Placental pericyte (primary cell): Measurements from ENCODE around the gene NT5DC4. TPM values are rescaled to one million over a fixed set of nuclear protein-coding genes. Genes with fewer than 3 reads are reported as not detected.

Experiments used
- total RNA-seq: library from RNA; depleted of rRNA; stranded (reverse); fragments of >200 nt; gene quantifications from 2 replicates; pipeline ENCODE4 v1.2.3, GENCODE V29; 2012

The NT5DC4 gene
- not detected in 2 replicates for total RNA-seq

DNA sequence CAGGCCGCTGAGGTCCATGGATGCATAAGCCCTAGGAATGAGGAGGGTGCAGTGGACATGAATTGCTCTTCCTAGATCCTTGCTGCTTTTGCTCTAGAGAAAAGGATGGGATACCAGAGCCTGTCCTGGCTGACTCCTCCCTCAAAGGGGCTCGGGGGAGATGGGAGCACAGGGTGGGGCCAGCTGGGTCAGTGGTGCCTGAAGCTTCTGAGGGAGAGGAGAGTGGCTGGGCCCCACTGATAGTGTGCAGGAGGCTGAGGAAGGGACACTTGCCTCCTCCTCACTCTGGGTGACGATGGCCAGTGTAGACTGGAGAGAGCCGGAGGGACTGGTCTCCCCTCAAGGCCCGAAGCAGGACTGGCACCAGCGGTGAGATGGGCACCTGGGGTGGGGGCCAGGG, at the start of gene NT5DC4:
Gene NT5DC4 (plus strand): TSS at position 236 of the 400 bp plus-strand sequence. CDS start 60 bp downstream, at position 296.

DNA sequence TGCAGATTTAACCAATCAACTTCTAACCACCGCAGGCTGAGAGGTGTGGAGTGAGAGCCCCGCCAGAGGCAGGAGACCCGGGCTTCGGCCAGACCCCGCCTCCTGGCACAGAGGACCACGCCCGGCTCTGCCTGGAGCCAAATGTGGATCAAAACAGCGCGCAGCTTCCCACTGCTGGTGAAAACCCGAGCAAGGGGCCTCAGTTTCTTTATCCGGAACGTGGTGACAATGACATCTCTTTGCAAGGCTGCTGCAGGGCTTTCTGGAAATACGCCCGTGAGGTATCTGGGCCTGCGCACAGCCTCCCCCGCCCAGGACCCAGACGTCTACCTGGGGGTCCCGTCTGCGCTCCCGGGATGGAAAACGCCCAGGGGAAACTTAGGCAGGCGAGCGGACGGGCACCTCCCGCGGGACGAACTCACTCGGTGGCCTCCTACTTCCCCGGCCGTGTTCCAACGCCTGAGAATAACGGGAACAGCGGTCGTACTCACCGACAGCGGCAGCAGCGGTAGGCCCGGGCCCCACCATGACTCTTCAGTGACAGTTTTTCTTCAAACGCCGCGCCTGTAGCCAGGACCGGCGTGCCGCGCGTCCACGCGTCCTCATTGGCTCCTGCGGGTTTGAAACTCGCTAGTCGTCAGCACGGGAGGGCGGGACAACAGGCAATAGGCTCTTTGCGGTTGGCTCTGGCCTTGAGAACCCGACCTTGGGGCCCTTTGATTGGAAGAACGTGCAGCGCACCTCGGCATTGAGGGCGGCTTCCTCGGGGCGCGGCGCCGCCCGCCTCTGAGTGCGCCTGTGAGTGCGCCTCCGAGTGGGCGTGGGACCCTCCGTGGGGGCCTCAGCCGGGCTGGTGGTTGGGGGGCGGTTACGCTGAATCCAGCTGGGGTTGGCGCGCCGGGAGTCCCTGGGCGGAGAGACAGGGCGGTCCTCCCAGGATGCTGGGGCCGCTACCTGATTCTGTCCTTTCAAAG, 43.5 kb downstream of the NT5DC4 start, which contains the start of gene CKAP2L:
Gene CKAP2L (minus strand): TSS at position 539 of the 974 bp plus-strand sequence. CDS start 11 bp downstream, at position 528.

DNA sequence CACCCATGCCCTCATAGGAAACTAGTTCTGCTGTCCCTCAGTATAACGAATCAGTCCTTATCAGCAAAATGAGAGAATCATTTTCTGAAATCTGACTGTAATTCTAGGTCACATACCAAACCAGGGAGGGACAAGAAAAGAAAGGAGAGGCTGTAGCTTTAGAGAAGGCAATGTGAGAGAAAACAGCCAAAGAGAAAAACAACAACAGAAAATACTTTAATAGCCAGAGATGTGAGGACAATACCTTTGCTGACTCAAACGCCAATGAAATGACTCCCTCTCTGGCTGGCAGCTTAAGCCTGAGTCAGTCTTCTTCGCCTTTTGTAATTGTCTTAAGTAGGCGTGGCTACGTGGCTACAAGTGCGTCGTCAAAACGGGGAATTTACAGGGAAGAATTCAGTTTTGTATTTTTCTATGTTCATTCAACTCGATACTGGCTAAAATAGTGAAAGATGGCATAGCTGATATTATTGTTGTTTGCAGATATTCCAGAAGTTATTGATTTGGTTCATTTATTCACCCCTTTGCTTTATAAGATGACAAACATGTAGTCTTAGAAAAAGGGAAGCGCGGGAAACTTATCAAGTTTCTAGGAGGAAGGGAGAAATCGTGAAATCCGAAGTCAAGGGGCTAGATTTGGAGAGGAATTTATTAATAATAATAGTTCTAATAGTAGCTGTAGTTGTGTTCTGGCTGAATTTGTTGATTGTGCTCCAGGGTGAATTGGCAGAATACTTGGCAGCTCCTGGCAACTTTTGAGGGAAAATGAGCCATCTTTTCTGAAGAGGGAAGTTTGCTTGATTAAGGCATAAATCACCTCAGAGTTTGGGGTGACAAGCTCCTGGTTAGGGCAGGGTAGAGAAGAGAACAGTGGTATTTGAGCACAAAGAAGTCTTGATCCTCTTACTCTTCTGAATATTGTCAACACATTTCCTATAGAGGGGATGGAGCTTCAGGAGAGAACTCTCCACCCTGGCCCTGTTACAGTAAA, 63.7 kb downstream of the NT5DC4 start, which contains the start of gene IL1A:
Gene IL1A (minus strand): TSS at position 295 of the 991 bp plus-strand sequence. CDS start 723 bp downstream, outside the sequence.

Other genes starting within 250 kb of the NT5DC4 start
- 25.2 and 103 TPM in 2 replicates for gene TTL, start 238.9 kb upstream of the NT5DC4 start, total RNA-seq
- 11.6 and 23.8 TPM in 2 replicates for gene POLR1B, start 178.6 kb upstream of the NT5DC4 start, total RNA-seq
- gene CHCHD5, start 136.4 kb upstream of the NT5DC4 start, total RNA-seq, result 9.9 and 17.5 TPM in 2 replicates
- gene SLC20A1, start 75.1 kb upstream of the NT5DC4 start, total RNA-seq, result 114 and 560 TPM in 2 replicates
- 0.88 and 59.1 TPM in 2 replicates for gene CKAP2L, start 43.6 kb downstream of the NT5DC4 start, total RNA-seq
- 28.6 and 48.6 TPM in 2 replicates for gene IL1A, start 63.5 kb downstream of the NT5DC4 start, total RNA-seq
- gene IL1B, start 115.8 kb downstream of the NT5DC4 start, total RNA-seq, result 183 and 305 TPM in 2 replicates
- gene IL37, start 190.1 kb downstream of the NT5DC4 start, total RNA-seq, result 0.29 TPM in 1 of 2 replicates, not detected in the other